Parathyroid adenoma (tissue), 2 donors: ENCODE data around the gene PPP6R2.

Source experiments
- H2AFZ ChIP-seq: fragments of 300-600 bp; sonication (generic); one replicate; pipeline ENCODE4 v1.7.0; 2017; ENCODE audit warnings: antibody characterized with exemption, mild to moderate bottlenecking
- H3K27ac ChIP-seq: fragments of 300-600 bp; sonication (generic); one replicate; pipeline ENCODE4 v1.7.0; 2017
- H3K27me3 ChIP-seq: fragments of 300-600 bp; sonication (generic); one replicate; pipeline ENCODE4 v1.7.0; 2017; ENCODE audit warnings: low read length; ENCODE audit not compliant: control insufficient read depth, insufficient read depth
- H3K36me3 ChIP-seq: fragments of 300-600 bp; sonication (generic); one replicate; pipeline ENCODE4 v1.7.0; 2017; ENCODE audit warnings: low read length; ENCODE audit not compliant: control insufficient read depth, insufficient read depth
- H3K4me1 ChIP-seq: fragments of 300-600 bp; sonication (generic); one replicate; pipeline ENCODE4 v1.7.0; 2017; ENCODE audit warnings: control low read depth
- H3K4me2 ChIP-seq: fragments of 300-600 bp; sonication (generic); one replicate; pipeline ENCODE4 v1.7.0; 2017; ENCODE audit warnings: low read length
- H3K4me3 ChIP-seq: fragments of 300-600 bp; sonication (generic); one replicate; pipeline ENCODE4 v1.7.0; 2017; ENCODE audit warnings: low read depth, low read length
- H3K79me2 ChIP-seq: fragments of 300-600 bp; sonication (generic); one replicate; pipeline ENCODE4 v1.7.0; 2017; ENCODE audit warnings: control low read depth
- H3K9ac ChIP-seq: fragments of 300-600 bp; sonication (generic); one replicate; pipeline ENCODE4 v1.7.0; 2017; ENCODE audit warnings: mild to moderate bottlenecking
- H3K9me3 ChIP-seq: fragments of 300-600 bp; sonication (generic); one replicate; pipeline ENCODE4 v1.7.0; 2017; ENCODE audit warnings: low read length; ENCODE audit not compliant: control insufficient read depth
- TF ChIP-seq, protein P1 (sequence below): fragments of 300-600 bp; sonication (generic); IDR thresholded peaks from one replicate; pipeline ENCODE4 v1.7.0; 2017; ENCODE audit warnings: antibody characterized with exemption, mild to moderate bottlenecking
- donor health status: primary hyperparathyroidism.

PPP6R2 gene

DNA sequence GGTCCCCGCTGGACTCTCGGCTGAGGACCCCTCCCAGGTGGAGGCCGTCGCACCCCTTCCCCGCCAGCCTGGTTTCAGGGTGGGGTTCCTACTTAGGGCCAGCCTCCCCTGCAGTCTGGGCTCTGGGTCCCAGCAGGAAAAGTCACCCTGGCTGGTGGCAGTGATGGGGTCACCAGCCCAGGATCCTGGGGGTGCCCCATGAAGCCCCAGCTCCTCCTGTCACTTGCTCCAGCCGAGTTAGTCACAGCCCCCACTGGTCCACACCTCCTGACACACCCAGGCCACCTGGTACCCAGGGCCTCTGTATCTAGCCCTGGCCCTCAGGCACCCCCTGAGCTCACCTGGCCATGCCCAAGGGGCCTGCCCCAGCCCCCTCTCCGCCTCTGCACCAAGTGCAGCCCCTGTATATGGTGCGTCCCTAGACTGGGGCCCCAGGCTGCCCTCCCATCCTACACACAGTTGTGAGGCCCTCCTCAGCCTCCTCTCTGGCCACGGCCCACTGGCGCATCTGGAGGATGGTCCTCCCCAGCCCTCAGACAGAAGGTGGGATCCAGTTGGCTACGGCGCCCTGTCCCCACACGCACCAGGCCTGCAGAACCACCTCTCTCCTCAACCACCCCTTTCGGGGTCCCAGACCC, 42.4 kb upstream of the PPP6R2 start:
- Histone ChIP-seq H3K4me1 (peaks cover 35% of the 10 kb centered on the region), H3K79me2 (peaks cover 45% of the 10 kb centered on the region), H3K9me3 (no peaks in the 10 kb centered on the region), H3K27ac (no peak overlapping the region), H3K9ac (no peak overlapping the region), H2AFZ (no peak overlapping the region), H3K4me3 (no peak overlapping the region), H3K4me2 (no peak overlapping the region), H3K36me3 (no peaks in the 10 kb centered on the region), H3K27me3 (no peaks in the 10 kb centered on the region)
- TF ChIP-seq, protein P1, sequence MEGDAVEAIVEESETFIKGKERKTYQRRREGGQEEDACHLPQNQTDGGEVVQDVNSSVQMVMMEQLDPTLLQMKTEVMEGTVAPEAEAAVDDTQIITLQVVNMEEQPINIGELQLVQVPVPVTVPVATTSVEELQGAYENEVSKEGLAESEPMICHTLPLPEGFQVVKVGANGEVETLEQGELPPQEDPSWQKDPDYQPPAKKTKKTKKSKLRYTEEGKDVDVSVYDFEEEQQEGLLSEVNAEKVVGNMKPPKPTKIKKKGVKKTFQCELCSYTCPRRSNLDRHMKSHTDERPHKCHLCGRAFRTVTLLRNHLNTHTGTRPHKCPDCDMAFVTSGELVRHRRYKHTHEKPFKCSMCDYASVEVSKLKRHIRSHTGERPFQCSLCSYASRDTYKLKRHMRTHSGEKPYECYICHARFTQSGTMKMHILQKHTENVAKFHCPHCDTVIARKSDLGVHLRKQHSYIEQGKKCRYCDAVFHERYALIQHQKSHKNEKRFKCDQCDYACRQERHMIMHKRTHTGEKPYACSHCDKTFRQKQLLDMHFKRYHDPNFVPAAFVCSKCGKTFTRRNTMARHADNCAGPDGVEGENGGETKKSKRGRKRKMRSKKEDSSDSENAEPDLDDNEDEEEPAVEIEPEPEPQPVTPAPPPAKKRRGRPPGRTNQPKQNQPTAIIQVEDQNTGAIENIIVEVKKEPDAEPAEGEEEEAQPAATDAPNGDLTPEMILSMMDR: no peak

DNA sequence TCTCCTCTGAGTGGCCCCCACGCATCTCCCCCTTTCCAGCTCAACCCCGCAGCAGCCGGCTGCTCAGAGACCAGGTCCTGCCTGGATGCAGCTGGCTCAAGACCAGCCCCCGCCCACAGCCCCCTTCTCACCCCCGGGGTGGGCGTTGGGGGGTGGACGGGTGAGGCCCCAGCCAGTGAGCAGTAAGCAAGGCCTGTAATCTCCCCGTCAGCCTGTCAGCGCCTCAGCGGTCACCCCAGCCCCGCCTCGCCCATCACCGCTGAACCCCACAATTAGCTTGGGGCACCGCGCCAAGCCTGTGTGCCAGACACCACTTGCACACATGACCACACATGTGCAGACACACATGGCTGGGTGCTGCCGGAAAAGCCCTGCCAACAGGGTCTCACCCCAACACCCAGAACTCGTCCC, 41.5 kb upstream of the PPP6R2 start:
- Histone ChIP-seq H3K9me3 (no peaks in the 10 kb centered on the region), H3K79me2 (peaks cover 45% of the 10 kb centered on the region), H3K36me3 (no peaks in the 10 kb centered on the region), H3K27me3 (no peaks in the 10 kb centered on the region), H3K4me2 (no peak overlapping the region), H3K4me1 (peaks cover 34% of the 10 kb centered on the region), H3K9ac (no peak overlapping the region), H3K27ac (peak overlapping the region; percentile 95), H3K4me3 (no peak overlapping the region), H2AFZ (no peak overlapping the region)
- TF ChIP-seq, protein P1: no peak

DNA sequence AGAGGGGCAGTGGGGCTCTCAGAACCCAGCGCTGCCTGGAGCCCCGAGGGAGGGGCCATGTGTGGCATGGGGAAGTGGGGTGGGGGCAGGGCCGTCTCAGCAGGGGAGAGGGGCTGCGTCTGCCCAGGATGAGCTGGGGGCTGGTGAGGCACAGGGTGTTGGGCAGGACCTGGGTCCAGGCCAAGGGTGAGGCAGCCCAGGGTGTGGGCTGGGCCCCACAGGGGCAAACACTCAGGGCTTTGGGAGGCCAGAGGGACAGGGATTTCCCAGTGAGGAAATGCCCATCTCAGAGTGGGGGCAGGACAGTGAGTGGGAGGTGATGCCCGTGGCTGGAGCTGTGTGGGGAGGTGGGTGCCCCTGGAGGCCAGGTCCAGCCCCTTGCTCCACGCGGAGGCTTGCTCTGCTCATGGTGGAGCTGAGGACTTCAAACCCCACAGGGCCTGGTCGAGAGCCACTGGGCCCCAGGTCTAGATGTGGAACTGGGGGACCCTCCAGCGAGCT, 41.0 kb upstream of the PPP6R2 start:
- H3K4me3 ChIP-seq: no peak overlapping the region
- H3K36me3 ChIP-seq: no peaks in the 10 kb centered on the region
- H3K4me2 ChIP-seq: no peak overlapping the region
- TF ChIP-seq, protein P1: no peak
- H3K9ac ChIP-seq: no peak overlapping the region
- H3K27ac ChIP-seq: peak overlapping the region; percentile 95
- H2AFZ ChIP-seq: no peak overlapping the region
- H3K9me3 ChIP-seq: no peaks in the 10 kb centered on the region
- no peaks in the 10 kb centered on the region for H3K27me3 ChIP-seq
- H3K79me2 ChIP-seq: peaks cover 45% of the 10 kb centered on the region
- H3K4me1 ChIP-seq: peaks cover 32% of the 10 kb centered on the region

DNA sequence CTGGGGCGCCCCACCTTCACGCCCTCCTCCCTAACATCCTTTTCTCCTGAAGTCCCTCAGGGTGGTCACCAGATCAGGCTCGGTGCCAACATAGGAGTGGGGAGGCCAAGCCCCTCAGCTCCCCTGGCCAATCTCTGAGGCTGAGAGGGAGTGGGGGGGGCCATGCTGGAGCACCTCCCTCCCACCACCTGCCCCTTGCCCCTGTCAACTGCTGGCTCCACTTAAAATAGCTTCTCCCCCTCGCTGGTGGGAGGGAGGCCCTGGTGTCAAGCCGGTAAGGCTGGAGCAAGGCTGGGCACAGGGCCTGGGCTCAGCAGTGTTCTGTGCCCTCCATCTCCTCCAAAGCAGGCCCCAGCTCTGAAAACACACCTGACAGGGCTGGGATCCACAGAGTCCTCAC, 40.6 kb upstream of the PPP6R2 start:
- H3K9me3 ChIP-seq: no peaks in the 10 kb centered on the region
- H3K4me2 ChIP-seq: no peak overlapping the region
- H3K79me2 ChIP-seq: peaks cover 40% of the 10 kb centered on the region
- no peak overlapping the region for H2AFZ ChIP-seq
- H3K4me3 ChIP-seq: no peak overlapping the region
- TF ChIP-seq, protein P1: no peak
- no peak overlapping the region for H3K9ac ChIP-seq
- peak overlapping the region; percentile 95 for H3K27ac ChIP-seq
- no peaks in the 10 kb centered on the region for H3K36me3 ChIP-seq
- H3K4me1 ChIP-seq: peaks cover 28% of the 10 kb centered on the region
- H3K27me3 ChIP-seq: no peaks in the 10 kb centered on the region

DNA sequence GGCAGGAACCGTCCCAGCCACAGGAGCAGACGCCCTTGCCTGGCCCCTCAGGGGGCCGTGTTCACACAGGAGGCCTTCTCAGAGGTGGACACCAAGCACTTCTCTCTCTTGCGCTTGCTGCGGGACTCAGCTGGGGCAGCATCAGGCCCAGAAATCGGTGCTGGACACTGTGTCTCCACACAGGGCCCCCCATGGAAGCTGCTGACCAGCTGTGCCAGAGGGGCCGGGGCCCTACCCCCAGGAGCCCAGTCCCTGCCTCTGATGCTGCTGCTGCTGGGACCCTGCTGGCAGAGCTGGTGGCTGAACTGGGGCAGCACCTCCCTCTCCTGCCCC, 39.6 kb upstream of the PPP6R2 start:
- TF ChIP-seq, protein P1: no peak
- Histone ChIP-seq H3K4me2 (peak overlapping the region; percentile 62), H3K27me3 (no peaks in the 10 kb centered on the region), H2AFZ (no peak overlapping the region), H3K36me3 (no peaks in the 10 kb centered on the region), H3K4me3 (peak overlapping the region; percentile 33), H3K79me2 (peaks cover 31% of the 10 kb centered on the region), H3K9me3 (no peaks in the 10 kb centered on the region), H3K4me1 (peaks cover 25% of the 10 kb centered on the region), H3K9ac (no peak overlapping the region), H3K27ac (peak overlapping the region; percentile 95)
